ENCODE results near the gene TTC7B. TPM values are rescaled to one million over a fixed set of nuclear protein-coding genes. Genes with fewer than 3 reads are reported as not detected.
"Not testable (repeated sequence)": the region's sequence is repeated elsewhere in the genome, so short reads cannot be mapped to it uniquely, and the experiment has no call there.

Gene TTC7B
- 83.1 TPM for total RNA-seq (ENCODE audit: unreplicated experiment)
- long read RNA-seq, partial matches to known transcripts: 2 of 2 reads
- long read RNA-seq, other reads (novel, unspliced or antisense): 0 of 2 reads

- H3K4me3 Mint-ChIP-seq (ENCODE audit: unreplicated experiment): peak within 1 kb of the TSS; percentile 96
- H3K36me3 Mint-ChIP-seq (ENCODE audit: unreplicated experiment): no peaks in the 10 kb centered on the region
- H3K4me1 Mint-ChIP-seq (ENCODE audit: low read depth, unreplicated experiment): peaks cover 26% of the 10 kb centered on the region
- TF ChIP-seq CTCF (IDR thresholded peaks at IDR 0.05; ENCODE audit: partially characterized antibody, unreplicated experiment): no peak
- H3K9me3 Mint-ChIP-seq (ENCODE audit: unreplicated experiment): peaks cover 5% of the 10 kb centered on the region
- DNase-seq: peak; percentile 81
- H3K27me3 Mint-ChIP-seq (ENCODE audit: unreplicated experiment): peaks cover 14% of the 10 kb centered on the region
- peak within 1 kb of the TSS; percentile 93 for H3K27ac Mint-ChIP-seq (ENCODE audit: unreplicated experiment)
These were observed at the start of gene TTC7B for GRCh38 chr14:90815822-90816662. TSS of gene TTC7B (minus strand) at chr14:90816430. CDS start at chr14:90816295, 135 bp downstream.

- DNase-seq: no peak
- no peak for TF ChIP-seq CTCF (IDR thresholded peaks at IDR 0.05; ENCODE audit: partially characterized antibody, unreplicated experiment)
- Mint-ChIP-seq H3K4me3 (ENCODE audit: unreplicated experiment) (no peak overlapping the region), H3K27ac (ENCODE audit: unreplicated experiment) (no peak overlapping the region), H3K27me3 (ENCODE audit: unreplicated experiment) (no peaks in the 10 kb centered on the region), H3K9me3 (ENCODE audit: unreplicated experiment) (no peaks in the 10 kb centered on the region), H3K4me1 (ENCODE audit: low read depth, unreplicated experiment) (no peaks in the 10 kb centered on the region), H3K36me3 (ENCODE audit: unreplicated experiment) (no peaks in the 10 kb centered on the region)
These were observed 48.5 kb upstream of the TTC7B start for GRCh38 chr14:90864741-90865140.

- Mint-ChIP-seq H3K27ac (ENCODE audit: unreplicated experiment) (no peak overlapping the region), H3K4me1 (ENCODE audit: low read depth, unreplicated experiment) (no peaks in the 10 kb centered on the region), H3K9me3 (ENCODE audit: unreplicated experiment) (no peaks in the 10 kb centered on the region), H3K36me3 (ENCODE audit: unreplicated experiment) (no peaks in the 10 kb centered on the region), H3K27me3 (ENCODE audit: unreplicated experiment) (no peaks in the 10 kb centered on the region), H3K4me3 (ENCODE audit: unreplicated experiment) (no peak overlapping the region)
- no peak for TF ChIP-seq CTCF (IDR thresholded peaks at IDR 0.05; ENCODE audit: partially characterized antibody, unreplicated experiment)
- no peak for DNase-seq
These were observed 42.3 kb upstream of the TTC7B start for GRCh38 chr14:90858511-90858910.

GRCh38 chr14:90857866-90858265, 41.6 kb upstream of the TTC7B start:
- no peak for TF ChIP-seq CTCF (IDR thresholded peaks at IDR 0.05; ENCODE audit: partially characterized antibody, unreplicated experiment)
- H3K4me3 Mint-ChIP-seq (ENCODE audit: unreplicated experiment): no peak overlapping the region
- no peak for DNase-seq
- no peaks in the 10 kb centered on the region for H3K9me3 Mint-ChIP-seq (ENCODE audit: unreplicated experiment)
- H3K36me3 Mint-ChIP-seq (ENCODE audit: unreplicated experiment): no peaks in the 10 kb centered on the region
- no peaks in the 10 kb centered on the region for H3K4me1 Mint-ChIP-seq (ENCODE audit: low read depth, unreplicated experiment)
- no peak overlapping the region for H3K27ac Mint-ChIP-seq (ENCODE audit: unreplicated experiment)
- no peaks in the 10 kb centered on the region for H3K27me3 Mint-ChIP-seq (ENCODE audit: unreplicated experiment)

- not testable (repeated sequence) for H3K4me1 Mint-ChIP-seq (ENCODE audit: low read depth, unreplicated experiment); H3K9me3 Mint-ChIP-seq (ENCODE audit: unreplicated experiment); H3K27me3 Mint-ChIP-seq (ENCODE audit: unreplicated experiment); DNase-seq; H3K4me3 Mint-ChIP-seq (ENCODE audit: unreplicated experiment); H3K27ac Mint-ChIP-seq (ENCODE audit: unreplicated experiment); H3K36me3 Mint-ChIP-seq (ENCODE audit: unreplicated experiment)
These were observed 39.9 kb upstream of the TTC7B start for GRCh38 chr14:90856115-90856514.
